A549 (cell line): Measurements from ENCODE around the gene ARHGEF10L.

ENCODE experiments used
- BHLHE40 ChIP-seq: IDR thresholded peaks from 2 replicates; pipeline ENCODE4 v1.6.1; 2012; ENCODE audit warnings: low read depth, low read length, inconsistent platforms
- CTCF ChIP-seq: fragments of >200 bp; sonication (Bioruptor Twin); formaldehyde crosslinking; IDR thresholded peaks from 3 replicates; pipeline ENCODE4 v1.5.1; 2016
- ELK1 ChIP-seq: fragments of 150-350 bp; IDR thresholded peaks from 2 replicates; pipeline ENCODE4 v1.6.1; 2014; ENCODE audit warnings: low read depth, mild to moderate bottlenecking, low read length
- EP300 ChIP-seq, 2 experiments: fragments of >200 bp; sonication (Bioruptor Twin); formaldehyde crosslinking; IDR thresholded peaks; 2 replicates in 1 of 2; 3 replicates in 1 of 2; pipeline ENCODE4 v1.6.1; 2016 to 2017
- FOXS1 ChIP-seq: fragments of 250-450 bp; sonication (Bioruptor Pico); IDR thresholded peaks from 2 replicates; pipeline ENCODE4 v1.5.0; 2020; ENCODE audit warnings: mild to moderate bottlenecking, moderate library complexity
- HDAC2 ChIP-seq: fragments of 200-600 bp; sonication (generic); IDR thresholded peaks from 2 replicates; pipeline ENCODE4 v1.6.1; 2016
- MAX ChIP-seq: IDR thresholded peaks from 2 replicates; pipeline ENCODE4 v1.6.1; 2012
- POLR2A ChIP-seq: IDR thresholded peaks from 2 replicates; pipeline ENCODE4 v1.6.1; 2012; ENCODE audit warnings: mild to moderate bottlenecking, low read length
- RAD21 ChIP-seq, 2 experiments: fragments of >200 bp in 1 of 2; sonication (Bioruptor Twin) in 1 of 2; formaldehyde crosslinking in 1 of 2; IDR thresholded peaks in 1 of 2; conservative IDR thresholded peaks in 1 of 2; 2 replicates in 1 of 2; 3 replicates in 1 of 2; pipeline ENCODE4 v1.6.1; 2012 to 2018; ENCODE audit warnings: inconsistent platforms in 1 of 2
- RCOR1 ChIP-seq: fragments of 150-350 bp; IDR thresholded peaks from 2 replicates; pipeline ENCODE4 v1.6.1; 2014; ENCODE audit warnings: antibody characterized with exemption, low read length, low read depth
- RFX5 ChIP-seq: fragments of 450-650 bp; IDR thresholded peaks from 2 replicates; pipeline ENCODE4 v1.7.1; 2014; ENCODE audit warnings: antibody characterized with exemption, mild to moderate bottlenecking, moderate library complexity
- SREBF2 ChIP-seq: fragments of 450-650 bp; IDR thresholded peaks from 2 replicates; pipeline ENCODE4 v1.6.1; 2014; ENCODE audit warnings: mild to moderate bottlenecking, moderate library complexity
- ZFP36 ChIP-seq: fragments of 450-650 bp; IDR thresholded peaks from 2 replicates; pipeline ENCODE4 v1.6.1; 2014; ENCODE audit warnings: borderline replicate concordance; ENCODE audit not compliant: partially characterized antibody

- no peak for TF ChIP-seq MAX
- TF ChIP-seq CTCF: no peak
- no peak for TF ChIP-seq SREBF2
- TF ChIP-seq POLR2A: no peak
- TF ChIP-seq RAD21 (conservative IDR thresholded peaks at IDR 0.05 in 1 of 2, IDR thresholded peaks at IDR 0.05 in 1 of 2): no peak
- no peak for TF ChIP-seq ZFP36
- TF ChIP-seq RFX5: no peak
- TF ChIP-seq EP300 (IDR thresholded peaks at IDR 0.05): no peak
- TF ChIP-seq ELK1: no peak
- TF ChIP-seq RCOR1: no peak
- no peak for TF ChIP-seq BHLHE40
- no peak for TF ChIP-seq FOXS1 (CRISPR knock-in tag)
- TF ChIP-seq HDAC2: no peak
Observed at GRCh38 chr1:17680308-17680707, 140.8 kb downstream of the ARHGEF10L start.
